ENCODE results near the gene RAMP2.

The RAMP2 gene

GRCh38 chr17:42795061-42795460 is 34.0 kb downstream of the RAMP2 start:
- DNase-seq (ENCODE audit: low read depth), result no peak

- no peak for DNase-seq (ENCODE audit: low read depth)
Observed at GRCh38 chr17:42795465-42795864, 34.4 kb downstream of the RAMP2 start.

GRCh38 chr17:42796066-42796758 is 35.2 kb downstream of the RAMP2 start:
- DNase-seq (ENCODE audit: low read depth), result no peak

- no peak for DNase-seq (ENCODE audit: low read depth)
Observed at GRCh38 chr17:42797067-42798007, 36.3 kb downstream of the RAMP2 start.

GRCh38 chr17:42798011-42798382 is 37.0 kb downstream of the RAMP2 start:
- no peak for DNase-seq (ENCODE audit: low read depth)

GRCh38 chr17:42798383-42799380 is 37.7 kb downstream of the RAMP2 start, which contains the start of the genes CNTD1 and COA3:
CNTD1 (plus strand) TSS chr17:42798861; CDS start chr17:42799068, 207 bp downstream.
COA3 (minus strand) TSS chr17:42798704; CDS start chr17:42798681, 23 bp downstream.
- DNase-seq (ENCODE audit: low read depth), result peak; percentile 47

- DNase-seq (ENCODE audit: low read depth), result no peak
Observed at GRCh38 chr17:42803074-42803883, 42.3 kb downstream of the RAMP2 start.

- no peak for DNase-seq (ENCODE audit: low read depth)
Observed at GRCh38 chr17:42804918-42805367, 43.9 kb downstream of the RAMP2 start.

- DNase-seq (ENCODE audit: low read depth), result no peak
Observed at GRCh38 chr17:42806249-42806648, 45.2 kb downstream of the RAMP2 start.

GRCh38 chr17:42809250-42809649 is 48.2 kb downstream of the RAMP2 start:
- DNase-seq (ENCODE audit: low read depth), result peak; percentile 73

Data from GM04503 (cell line).